ENCODE results near the gene KNDC1. TPM values are rescaled to one million over a fixed set of nuclear protein-coding genes. Genes with fewer than 3 reads are reported as not detected.

The KNDC1 gene
- total and polyA plus RNA-seq, 2 donors (not counting 3 experiments of a cell fraction or from before 2014, with no cell fraction given), result not detected

GRCh38 chr10:133164816-133165555 is 5.0 kb downstream of the KNDC1 start:
- Histone ChIP-seq H3K4me2 (ENCODE audit: insufficient read depth, low read length) (no peak overlapping the region), H3K4me3 (replicated peaks in 1 of 3; ENCODE audit: insufficient read depth in 1 of 3, low read depth in 1 of 3, low read length in 3 of 3) (no peak overlapping the region), H4K20me1 (replicated peaks; ENCODE audit: control insufficient read depth, extremely low read depth, insufficient read depth, low read length) (no peaks in the 10 kb centered on the region), H2AFZ (ENCODE audit: low read depth, low read length) (no peak overlapping the region), H3K4me1 (ENCODE audit: control insufficient read depth, extremely low read depth, insufficient read depth, low read length) (no peaks in the 10 kb centered on the region), H3K27ac (ENCODE audit: insufficient read depth, low read depth, low read length) (no peak overlapping the region), H3K36me3 (ENCODE audit: control insufficient read depth in 2 of 2, extremely low read depth in 1 of 2, insufficient read depth in 2 of 2, low read length in 2 of 2) (no peaks in the 10 kb centered on the region), H3K9me1 (replicated peaks; ENCODE audit: control insufficient read depth, extremely low read depth, insufficient read depth, low read length) (no peaks in the 10 kb centered on the region), H3K79me2 (ENCODE audit: control insufficient read depth, insufficient read depth, low read length) (no peaks in the 10 kb centered on the region), H3K9ac (replicated peaks; ENCODE audit: extremely low read depth, insufficient read depth, low read length) (no peak overlapping the region), H3K9me3 (replicated peaks; ENCODE audit: control insufficient read depth, insufficient read depth, low read length) (no peaks in the 10 kb centered on the region), H3K27me3 (ENCODE audit: control insufficient read depth in 2 of 2, insufficient read depth in 2 of 2, low read length in 2 of 2) (peaks cover 3 to 12% of the 10 kb centered on the region in 2 experiments)
- CTCF ChIA-PET, result no interaction called here
- DNase-seq (ENCODE audit: low read depth, low spot score) (no peak), FAIRE-seq (no peak)
- TF ChIP-seq EZH2 (IDR thresholded peaks at IDR 0.05; ENCODE audit: borderline replicate concordance, low read depth, low read length, severe bottlenecking) (no peak), CTCF (IDR thresholded peaks at IDR 0.05; ENCODE audit: extremely low read depth in 1 of 2, insufficient read depth in 1 of 2, low read depth in 1 of 2, low read length in 2 of 2) (no peak), MYC (IDR thresholded peaks at IDR 0.05; ENCODE audit: low read depth, low read length) (no peak), POLR2AphosphoS5 (IDR thresholded peaks at IDR 0.05; ENCODE audit: insufficient read depth, low read depth, low read length) (no peak), GATA2 (IDR thresholded peaks at IDR 0.05; ENCODE audit: insufficient read depth, insufficient read length, low read depth, low read length) (no peak), POLR2A (IDR thresholded peaks at IDR 0.05; ENCODE audit: low read depth, low read length) (no peak), JUN (IDR thresholded peaks at IDR 0.05; ENCODE audit: borderline replicate concordance, insufficient read depth, insufficient read length, low read depth) (no peak), FOS (IDR thresholded peaks at IDR 0.05; ENCODE audit: borderline replicate concordance, insufficient read depth, low read length) (no peak)
- TF ChIP-seq, protein P1, sequence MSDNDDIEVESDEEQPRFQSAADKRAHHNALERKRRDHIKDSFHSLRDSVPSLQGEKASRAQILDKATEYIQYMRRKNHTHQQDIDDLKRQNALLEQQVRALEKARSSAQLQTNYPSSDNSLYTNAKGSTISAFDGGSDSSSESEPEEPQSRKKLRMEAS (IDR thresholded peaks at IDR 0.05; ENCODE audit: insufficient read depth, insufficient read length), result no peak
- POLR2A ChIA-PET, result no interaction called here
- intact Hi-C loops (cut with micrococcal nuclease) (no loop called here), dilution Hi-C loops (cut with MboI; ENCODE audit: extremely low pct_ligation_motif_present, low sequenced_read_pairs) (no loop called here)
- BruUV-seq (replicated peaks), result no TSS peak
